ENCODE data around the gene ATF6.

The ATF6 gene

GRCh38 chr1:161987872-161988271, 221.8 kb downstream of the ATF6 start:
- H3K9ac ChIP-seq (ENCODE audit: insufficient read length, low read depth): no peak overlapping the region
- H3K4me3 ChIP-seq (ENCODE audit: insufficient read length, low read depth): no peak overlapping the region
- no peaks in the 10 kb centered on the region for H3K27me3 ChIP-seq (ENCODE audit: insufficient read depth, insufficient read length)
- H3K4me1 ChIP-seq (ENCODE audit: insufficient read depth, insufficient read length): peaks cover 5% of the 10 kb centered on the region
- no peaks in the 10 kb centered on the region for H3K36me3 ChIP-seq (ENCODE audit: insufficient read depth, insufficient read length, low read length)
- TF ChIP-seq SUZ12 (IDR thresholded peaks at IDR 0.05; ENCODE audit: extremely low read depth, insufficient read depth, insufficient read length): no peak
- TF ChIP-seq YY1 (IDR thresholded peaks at IDR 0.05; ENCODE audit: insufficient read depth, insufficient read length): no peak
- TF ChIP-seq ZNF274 (IDR thresholded peaks at IDR 0.05; ENCODE audit: low read depth, low read length): no peak
- H3K9me3 ChIP-seq (ENCODE audit: insufficient read depth, low read length): peaks cover 12% of the 10 kb centered on the region; the same call in 1 of the 2 replicates
- DNase-seq (ENCODE audit: low read depth, low spot score): no peak

GRCh38 chr1:161988413-161988812, 222.3 kb downstream of the ATF6 start:
- TF ChIP-seq SUZ12 (IDR thresholded peaks at IDR 0.05; ENCODE audit: extremely low read depth, insufficient read depth, insufficient read length) (no peak), ZNF274 (IDR thresholded peaks at IDR 0.05; ENCODE audit: low read depth, low read length) (no peak)
- Histone ChIP-seq H3K27me3 (ENCODE audit: insufficient read depth, insufficient read length) (no peaks in the 10 kb centered on the region), H3K36me3 (ENCODE audit: insufficient read depth, insufficient read length, low read length) (no peaks in the 10 kb centered on the region), H3K9ac (ENCODE audit: insufficient read length, low read depth) (no peak overlapping the region), H3K4me3 (ENCODE audit: insufficient read length, low read depth) (no peak overlapping the region), H3K9me3 (ENCODE audit: insufficient read depth, low read length) (peaks cover 12% of the 10 kb centered on the region; the same call in 1 of the 2 replicates), H3K4me1 (ENCODE audit: insufficient read depth, insufficient read length) (peaks cover 5% of the 10 kb centered on the region)
- DNase-seq (ENCODE audit: low read depth, low spot score): no peak

- Histone ChIP-seq H3K9ac (ENCODE audit: insufficient read length, low read depth) (no peak overlapping the region), H3K4me1 (ENCODE audit: insufficient read depth, insufficient read length) (peaks cover 5% of the 10 kb centered on the region), H3K27me3 (ENCODE audit: insufficient read depth, insufficient read length) (no peaks in the 10 kb centered on the region), H3K9me3 (ENCODE audit: insufficient read depth, low read length) (peaks cover 12% of the 10 kb centered on the region; the same call in 1 of the 2 replicates), H3K36me3 (ENCODE audit: insufficient read depth, insufficient read length, low read length) (no peaks in the 10 kb centered on the region), H3K4me3 (ENCODE audit: insufficient read length, low read depth) (no peak overlapping the region)
- TF ChIP-seq YY1 (IDR thresholded peaks at IDR 0.05; ENCODE audit: insufficient read depth, insufficient read length) (no peak), ZNF274 (IDR thresholded peaks at IDR 0.05; ENCODE audit: low read depth, low read length) (no peak), SUZ12 (IDR thresholded peaks at IDR 0.05; ENCODE audit: extremely low read depth, insufficient read depth, insufficient read length) (no peak)
- no peak for DNase-seq (ENCODE audit: low read depth, low spot score)
Observed at GRCh38 chr1:161989108-161989507, 223.0 kb downstream of the ATF6 start.

- DNase-seq (ENCODE audit: low read depth, low spot score): no peak
- no peak overlapping the region for H3K9ac ChIP-seq (ENCODE audit: insufficient read length, low read depth)
- peaks cover 5% of the 10 kb centered on the region for H3K4me1 ChIP-seq (ENCODE audit: insufficient read depth, insufficient read length)
- H3K36me3 ChIP-seq (ENCODE audit: insufficient read depth, insufficient read length, low read length): no peaks in the 10 kb centered on the region
- no peaks in the 10 kb centered on the region for H3K27me3 ChIP-seq (ENCODE audit: insufficient read depth, insufficient read length)
- peaks cover 12% of the 10 kb centered on the region; the same call in 1 of the 2 replicates for H3K9me3 ChIP-seq (ENCODE audit: insufficient read depth, low read length)
- TF ChIP-seq YY1 (IDR thresholded peaks at IDR 0.05; ENCODE audit: insufficient read depth, insufficient read length) (no peak), ZNF274 (IDR thresholded peaks at IDR 0.05; ENCODE audit: low read depth, low read length) (no peak), SUZ12 (IDR thresholded peaks at IDR 0.05; ENCODE audit: extremely low read depth, insufficient read depth, insufficient read length) (no peak)
- no peak overlapping the region for H3K4me3 ChIP-seq (ENCODE audit: insufficient read length, low read depth)
Observed at GRCh38 chr1:161989786-161990185, 223.7 kb downstream of the ATF6 start.

- Histone ChIP-seq H3K9ac (ENCODE audit: insufficient read length, low read depth) (no peak overlapping the region), H3K27me3 (ENCODE audit: insufficient read depth, insufficient read length) (no peaks in the 10 kb centered on the region)
- TF ChIP-seq YY1 (IDR thresholded peaks at IDR 0.05; ENCODE audit: insufficient read depth, insufficient read length) (no peak), ZNF274 (IDR thresholded peaks at IDR 0.05; ENCODE audit: low read depth, low read length) (no peak), SUZ12 (IDR thresholded peaks at IDR 0.05; ENCODE audit: extremely low read depth, insufficient read depth, insufficient read length) (no peak)
Observed at GRCh38 chr1:161993576-161993975, 227.5 kb downstream of the ATF6 start.

GRCh38 chr1:161994175-161994668, 228.1 kb downstream of the ATF6 start:
- H3K9me3 ChIP-seq (ENCODE audit: insufficient read depth, low read length): no peaks in the 10 kb centered on the region; the same call in 1 of the 2 replicates
- TF ChIP-seq SUZ12 (IDR thresholded peaks at IDR 0.05; ENCODE audit: extremely low read depth, insufficient read depth, insufficient read length): no peak
- TF ChIP-seq YY1 (IDR thresholded peaks at IDR 0.05; ENCODE audit: insufficient read depth, insufficient read length): no peak
- no peak for TF ChIP-seq ZNF274 (IDR thresholded peaks at IDR 0.05; ENCODE audit: low read depth, low read length)
- H3K9ac ChIP-seq (ENCODE audit: insufficient read length, low read depth): no peak overlapping the region
- DNase-seq (ENCODE audit: low read depth, low spot score): no peak
- H3K4me3 ChIP-seq (ENCODE audit: insufficient read length, low read depth): no peak overlapping the region
- H3K36me3 ChIP-seq (ENCODE audit: insufficient read depth, insufficient read length, low read length): peaks cover 6% of the 10 kb centered on the region
- no peaks in the 10 kb centered on the region for H3K27me3 ChIP-seq (ENCODE audit: insufficient read depth, insufficient read length)
- no peaks in the 10 kb centered on the region for H3K4me1 ChIP-seq (ENCODE audit: insufficient read depth, insufficient read length)

More at GRCh38 chr1:161993576-161993975, 227.5 kb downstream of the ATF6 start:
- H3K4me1 ChIP-seq (ENCODE audit: insufficient read depth, insufficient read length): no peaks in the 10 kb centered on the region
- H3K36me3 ChIP-seq (ENCODE audit: insufficient read depth, insufficient read length, low read length): peaks cover 6% of the 10 kb centered on the region
- H3K9me3 ChIP-seq (ENCODE audit: insufficient read depth, low read length): no peaks in the 10 kb centered on the region; the same call in 1 of the 2 replicates
- H3K4me3 ChIP-seq (ENCODE audit: insufficient read length, low read depth): no peak overlapping the region
- no peak for DNase-seq (ENCODE audit: low read depth, low spot score)

- TF ChIP-seq ZNF274 (IDR thresholded peaks at IDR 0.05; ENCODE audit: low read depth, low read length): no peak
- no peak for TF ChIP-seq YY1 (IDR thresholded peaks at IDR 0.05; ENCODE audit: insufficient read depth, insufficient read length)
- no peak for TF ChIP-seq SUZ12 (IDR thresholded peaks at IDR 0.05; ENCODE audit: extremely low read depth, insufficient read depth, insufficient read length)
- Histone ChIP-seq H3K36me3 (ENCODE audit: insufficient read depth, insufficient read length, low read length) (peaks cover 6% of the 10 kb centered on the region), H3K27me3 (ENCODE audit: insufficient read depth, insufficient read length) (no peaks in the 10 kb centered on the region), H3K4me1 (ENCODE audit: insufficient read depth, insufficient read length) (peaks cover 1% of the 10 kb centered on the region), H3K9me3 (ENCODE audit: insufficient read depth, low read length) (no peaks in the 10 kb centered on the region; the same call in 1 of the 2 replicates), H3K4me3 (ENCODE audit: insufficient read length, low read depth) (no peak overlapping the region), H3K9ac (ENCODE audit: insufficient read length, low read depth) (no peak overlapping the region)
- no peak for DNase-seq (ENCODE audit: low read depth, low spot score)
Observed at GRCh38 chr1:161997152-161997551, 231.0 kb downstream of the ATF6 start.
